Measurements from ENCODE around the gene TMEM232.
"Not testable (repeated sequence)": the region's sequence is repeated elsewhere in the genome, so short reads cannot be mapped to it uniquely, and the experiment has no call there.

The TMEM232 gene

DNA sequence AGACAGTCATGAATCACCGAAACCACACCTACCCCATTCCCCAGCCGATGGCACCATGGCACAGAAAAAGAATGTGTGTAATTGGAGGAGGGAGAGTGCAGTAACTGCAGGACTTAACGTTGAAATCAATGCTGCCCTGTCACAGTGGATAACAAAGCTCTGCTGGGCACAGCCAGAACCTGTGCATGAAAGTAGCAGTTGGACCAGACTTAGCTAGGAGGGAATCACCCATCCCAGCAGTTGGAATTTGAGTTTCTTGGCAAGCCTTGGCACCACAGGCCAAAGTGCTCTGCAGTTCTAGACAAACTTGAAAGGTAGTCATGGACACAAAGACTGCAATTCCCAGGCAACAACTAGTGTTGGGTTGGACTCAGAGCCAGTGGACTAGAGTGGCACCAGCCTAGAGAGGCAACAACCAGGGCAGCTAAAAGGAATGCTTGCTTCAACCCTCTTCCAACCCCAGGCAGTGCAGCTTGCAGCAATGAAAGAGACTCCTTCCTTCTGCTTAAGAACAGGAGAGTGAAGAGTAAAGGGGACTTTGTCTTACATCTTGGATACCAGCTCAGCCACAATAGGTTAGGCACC, 19.1 kb downstream of the TMEM232 start:
- FAIRE-seq = no peak
- DNase-seq (ENCODE audit: insufficient read length, low spot score) = no peak
- TF ChIP-seq, protein P1, sequence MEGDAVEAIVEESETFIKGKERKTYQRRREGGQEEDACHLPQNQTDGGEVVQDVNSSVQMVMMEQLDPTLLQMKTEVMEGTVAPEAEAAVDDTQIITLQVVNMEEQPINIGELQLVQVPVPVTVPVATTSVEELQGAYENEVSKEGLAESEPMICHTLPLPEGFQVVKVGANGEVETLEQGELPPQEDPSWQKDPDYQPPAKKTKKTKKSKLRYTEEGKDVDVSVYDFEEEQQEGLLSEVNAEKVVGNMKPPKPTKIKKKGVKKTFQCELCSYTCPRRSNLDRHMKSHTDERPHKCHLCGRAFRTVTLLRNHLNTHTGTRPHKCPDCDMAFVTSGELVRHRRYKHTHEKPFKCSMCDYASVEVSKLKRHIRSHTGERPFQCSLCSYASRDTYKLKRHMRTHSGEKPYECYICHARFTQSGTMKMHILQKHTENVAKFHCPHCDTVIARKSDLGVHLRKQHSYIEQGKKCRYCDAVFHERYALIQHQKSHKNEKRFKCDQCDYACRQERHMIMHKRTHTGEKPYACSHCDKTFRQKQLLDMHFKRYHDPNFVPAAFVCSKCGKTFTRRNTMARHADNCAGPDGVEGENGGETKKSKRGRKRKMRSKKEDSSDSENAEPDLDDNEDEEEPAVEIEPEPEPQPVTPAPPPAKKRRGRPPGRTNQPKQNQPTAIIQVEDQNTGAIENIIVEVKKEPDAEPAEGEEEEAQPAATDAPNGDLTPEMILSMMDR (IDR thresholded peaks at IDR 0.05; ENCODE audit: insufficient read depth, missing control alignments) = no peak

DNA sequence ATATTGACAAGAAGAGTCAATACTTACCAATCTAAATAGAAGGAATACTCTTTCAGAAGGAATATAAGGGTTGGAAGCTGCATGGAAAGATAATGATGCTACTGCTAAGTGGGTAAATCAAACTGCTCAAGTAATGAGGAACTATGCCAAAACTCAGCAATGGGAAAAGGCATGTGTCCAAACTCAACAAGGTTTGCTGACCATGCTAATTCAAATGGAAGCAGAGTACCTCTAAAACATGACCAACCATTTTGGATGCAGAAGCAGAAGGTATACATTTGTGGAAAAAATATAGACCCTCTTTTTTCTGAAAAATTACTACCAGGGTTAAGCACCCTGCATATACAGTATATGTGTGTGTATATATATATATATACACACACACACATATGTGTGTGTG, 21.1 kb downstream of the TMEM232 start:
- FAIRE-seq (peak; percentile 6), DNase-seq (ENCODE audit: insufficient read length, low spot score) (no peak)
- TF ChIP-seq, protein P1 (IDR thresholded peaks at IDR 0.05; ENCODE audit: insufficient read depth, missing control alignments) = no peak

DNA sequence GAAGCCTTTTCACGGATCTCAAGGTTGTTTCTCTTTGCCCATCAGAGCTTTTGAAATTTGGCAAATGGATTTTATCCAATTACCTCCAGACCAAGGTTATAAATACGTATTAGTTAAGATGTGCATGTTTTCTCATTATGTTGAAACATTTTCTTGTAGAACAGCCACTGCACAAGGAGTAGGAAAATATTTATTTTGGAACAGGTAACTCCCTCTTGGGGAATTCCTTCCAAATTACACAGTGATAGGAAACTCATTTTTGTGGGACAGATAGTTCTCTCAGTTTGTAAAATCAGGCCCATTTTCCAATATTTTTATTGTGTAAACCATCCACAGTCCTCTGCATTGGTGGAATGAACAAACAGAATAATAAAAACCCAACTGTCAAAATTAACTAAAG, 23.0 kb downstream of the TMEM232 start:
- TF ChIP-seq, protein P1 (IDR thresholded peaks at IDR 0.05; ENCODE audit: insufficient read depth, missing control alignments) = no peak
- DNase-seq (ENCODE audit: insufficient read length, low spot score) = no peak
- FAIRE-seq = no peak

DNA sequence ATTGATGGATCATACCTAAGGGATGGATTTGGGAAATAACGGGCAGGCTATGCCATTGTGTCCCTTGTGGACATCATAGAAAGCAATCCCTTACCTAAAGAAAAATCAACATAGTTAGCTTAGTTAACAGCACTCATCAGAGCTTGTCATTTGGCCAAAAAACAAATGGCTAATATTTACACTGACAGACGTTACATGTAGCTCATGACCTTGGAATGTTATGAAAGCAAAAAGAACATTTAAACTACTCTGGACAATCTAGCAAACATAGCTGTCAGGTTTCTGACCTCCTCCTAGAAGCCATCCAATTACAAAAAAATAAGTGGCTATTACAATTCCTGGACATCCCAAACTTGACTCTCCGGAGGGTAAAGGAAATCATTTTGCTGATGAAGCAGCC, 23.8 kb downstream of the TMEM232 start:
- DNase-seq (ENCODE audit: insufficient read length, low spot score) (no peak), FAIRE-seq (no peak)
- TF ChIP-seq, protein P1 (IDR thresholded peaks at IDR 0.05; ENCODE audit: insufficient read depth, missing control alignments) = no peak

DNA sequence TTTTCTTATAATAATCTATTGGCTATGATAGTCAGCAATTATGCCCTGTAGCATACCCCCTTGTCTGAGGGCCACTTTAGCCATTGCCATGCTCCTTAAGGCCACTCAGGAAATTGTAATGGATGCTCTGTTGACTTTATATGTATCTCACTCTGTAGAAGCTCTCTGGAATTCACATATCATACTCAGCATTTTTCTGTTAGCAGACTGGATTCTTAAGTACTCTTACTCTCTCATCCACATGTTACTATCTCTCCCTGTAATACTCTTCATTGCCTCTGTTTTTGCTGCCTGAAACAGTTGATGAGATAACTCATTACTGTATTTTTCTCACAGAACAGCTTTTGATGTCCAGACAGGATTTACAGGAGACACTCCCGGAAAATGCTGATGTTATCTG, 24.2 kb downstream of the TMEM232 start:
- FAIRE-seq (no peak), DNase-seq (ENCODE audit: insufficient read length, low spot score) (no peak)
- TF ChIP-seq, protein P1 (IDR thresholded peaks at IDR 0.05; ENCODE audit: insufficient read depth, missing control alignments) = no peak

DNA sequence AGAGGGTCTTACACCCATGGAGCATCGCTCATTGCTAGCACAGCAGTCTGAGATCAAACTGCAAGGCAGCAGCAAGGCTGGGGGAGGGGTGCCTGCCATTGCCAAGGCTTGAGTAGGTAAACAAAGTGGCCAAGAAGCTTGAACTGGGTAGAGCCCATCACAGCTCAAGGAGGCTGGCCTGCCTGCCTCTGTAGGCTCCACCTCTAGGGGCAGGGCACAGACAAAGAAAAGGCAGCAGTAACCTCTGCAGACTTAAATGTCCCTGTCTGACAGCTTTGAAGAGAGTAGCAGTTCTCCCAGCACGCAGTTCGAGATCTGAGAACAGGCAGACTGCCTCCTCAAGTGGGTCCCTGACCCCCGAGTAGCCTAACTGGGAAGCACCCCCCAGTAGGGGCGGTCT, 33.8 kb downstream of the TMEM232 start:
- FAIRE-seq; DNase-seq (ENCODE audit: insufficient read length, low spot score): not testable (repeated sequence)

DNA sequence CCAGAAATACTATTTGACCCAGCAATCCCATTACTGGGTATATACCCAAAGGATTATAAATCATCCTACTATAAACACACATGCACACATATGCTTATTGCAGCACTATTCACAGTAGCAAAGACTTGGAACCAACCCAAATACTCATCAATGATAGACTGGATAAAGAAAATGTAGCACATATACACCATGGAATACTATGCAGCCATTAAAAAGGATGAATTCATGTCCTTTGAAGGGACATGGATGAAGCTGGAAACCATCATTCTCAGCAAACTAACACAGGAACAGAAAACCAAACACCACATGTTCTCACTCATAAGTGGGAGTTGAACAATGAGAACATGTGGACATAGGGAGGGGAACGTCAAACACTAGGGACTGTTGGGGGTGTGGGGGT, 35.9 kb downstream of the TMEM232 start:
- FAIRE-seq; DNase-seq (ENCODE audit: insufficient read length, low spot score): not testable (repeated sequence)

DNA sequence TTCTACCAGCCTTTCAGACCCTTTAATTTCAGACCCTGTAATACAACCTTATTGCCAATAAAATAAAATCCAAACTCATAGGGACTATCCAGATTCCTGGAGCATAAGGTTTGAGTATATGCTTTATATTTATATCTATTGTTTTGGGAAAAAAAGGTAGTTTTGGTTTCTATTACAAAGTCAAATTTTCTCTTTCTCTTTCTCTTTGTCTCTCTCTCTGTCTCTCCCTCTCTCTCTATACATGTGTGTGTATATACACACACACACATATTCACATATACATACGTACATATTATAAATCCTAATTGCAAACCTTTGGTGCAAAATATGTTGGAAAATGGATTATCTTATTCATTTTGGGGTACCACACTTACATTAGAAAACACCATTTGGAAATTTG, 39.0 kb downstream of the TMEM232 start:
- no peak for FAIRE-seq
- DNase-seq (ENCODE audit: insufficient read length, low spot score) = no peak
- TF ChIP-seq, protein P1 (IDR thresholded peaks at IDR 0.05; ENCODE audit: insufficient read depth, missing control alignments) = no peak

Measured in D721Med (cell line).